GM21447 (cell line): ENCODE data around the gene ADGRB3.
"Not testable (repeated sequence)": the region's sequence is repeated elsewhere in the genome, so short reads cannot be mapped to it uniquely, and the experiment has no call there.

Source experiments
- ATAC-seq: cut with Tn5 transposase; IDR thresholded peaks from one replicate; pipeline ENCODE4 v1.9.1; 2021; ENCODE audit not compliant: unreplicated experiment

The ADGRB3 gene

DNA sequence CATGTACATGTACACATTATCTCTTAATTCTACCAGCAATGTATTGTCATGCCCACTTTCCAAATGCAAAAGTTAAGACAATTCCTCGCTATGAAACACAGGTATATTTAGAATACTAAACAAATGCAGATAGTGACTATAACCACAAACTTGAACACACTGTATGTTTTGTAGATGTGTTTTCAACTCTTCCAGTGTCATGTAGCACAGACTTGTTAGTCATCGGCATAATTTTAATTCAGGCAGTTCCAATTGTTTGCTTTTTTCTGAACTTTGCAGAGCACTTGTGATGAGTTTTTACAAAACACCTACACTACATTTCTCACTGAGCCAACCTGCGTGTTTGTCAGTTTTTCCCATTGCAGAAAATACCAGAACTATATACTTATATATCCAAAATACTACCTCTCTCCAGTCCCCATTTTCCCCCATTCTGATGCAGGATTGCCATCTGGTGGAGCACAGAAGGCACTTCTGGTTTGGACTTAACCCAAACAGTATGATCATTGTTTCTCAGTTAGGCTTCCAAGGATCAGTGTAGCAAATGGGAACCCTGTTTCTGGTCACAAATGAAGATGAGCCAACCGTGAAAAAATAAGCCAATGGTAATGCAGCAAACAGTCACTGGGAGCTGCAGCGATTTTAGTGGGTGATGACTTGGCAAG lies 143.4 kb downstream of the ADGRB3 start:
- no peak for ATAC-seq

DNA sequence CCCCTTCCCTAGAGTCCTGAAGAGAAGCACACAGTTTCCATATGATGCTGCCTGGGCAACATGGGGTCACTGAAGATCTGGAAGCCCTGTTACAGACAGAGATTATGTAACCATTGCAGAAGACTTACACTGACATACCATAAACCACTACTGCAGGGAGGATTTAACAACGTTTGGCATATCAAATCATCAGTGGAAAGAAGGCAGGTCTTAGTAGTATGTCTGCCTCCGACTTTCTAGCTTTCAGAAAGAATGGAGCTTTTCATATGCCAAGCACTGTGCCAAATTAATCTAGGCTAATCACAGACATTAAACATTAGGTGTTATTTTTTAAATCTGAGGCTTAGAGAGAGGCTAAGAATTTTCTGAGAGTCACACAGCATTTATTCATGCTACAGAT lies 144.3 kb downstream of the ADGRB3 start:
- no peak for ATAC-seq

DNA sequence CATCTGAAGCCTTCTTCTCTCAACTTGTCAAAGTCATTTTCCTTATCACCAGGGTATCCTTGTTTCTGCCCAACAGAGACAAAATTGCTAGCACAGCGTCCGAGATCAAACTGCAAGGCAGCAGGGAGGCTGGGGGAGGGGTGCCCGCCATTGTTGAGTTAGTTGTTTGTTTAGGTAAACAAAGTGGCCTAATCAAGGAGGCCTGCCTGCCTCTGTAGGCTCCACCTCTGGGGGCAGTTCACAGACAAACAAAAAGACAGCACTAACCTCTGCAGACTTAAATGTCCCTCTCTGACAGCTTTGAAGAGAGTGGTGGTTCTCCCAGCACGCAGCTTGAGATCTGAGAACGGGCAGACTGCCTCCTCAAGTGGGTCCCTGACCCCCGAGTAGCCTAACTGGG lies 155.0 kb downstream of the ADGRB3 start:
- ATAC-seq, result not testable (repeated sequence)

DNA sequence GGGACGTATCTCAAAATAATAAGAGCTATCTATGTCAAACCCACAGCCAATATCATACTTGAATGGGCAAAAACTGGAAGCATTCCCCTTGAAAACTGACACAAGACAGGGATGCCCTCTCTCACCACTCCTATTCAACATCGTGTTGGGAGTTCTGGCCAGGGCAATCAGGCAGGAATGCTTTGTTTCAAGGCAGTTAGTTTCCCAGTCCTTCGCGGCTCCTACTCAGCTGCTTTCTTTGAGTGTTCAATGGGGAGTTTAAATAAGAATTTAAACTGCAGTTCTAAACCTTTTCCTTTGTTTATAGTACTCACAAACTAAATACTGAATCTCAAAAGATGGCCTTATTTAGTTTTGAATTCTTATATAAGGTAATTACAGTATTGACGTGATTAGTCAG lies 179.9 kb downstream of the ADGRB3 start:
- not testable (repeated sequence) for ATAC-seq

DNA sequence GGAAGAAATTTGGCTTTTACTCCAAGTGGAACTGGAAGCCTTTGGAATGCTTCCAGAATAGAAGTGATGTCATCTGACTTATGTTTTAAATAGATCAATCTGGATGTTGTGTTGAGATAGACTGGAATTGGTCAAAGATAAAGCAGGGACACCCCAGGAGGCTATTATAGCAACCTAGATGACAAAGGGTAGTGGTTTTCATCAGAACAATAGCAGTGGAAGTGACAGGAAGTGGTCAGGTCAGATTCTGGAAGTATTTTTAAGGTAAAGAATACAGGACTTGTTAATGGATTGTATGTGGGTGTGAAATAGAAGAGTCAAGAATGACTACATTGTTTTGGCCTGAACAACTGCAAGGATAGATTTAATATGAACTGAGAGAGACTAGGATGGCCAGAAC lies 191.4 kb downstream of the ADGRB3 start:
- no peak for ATAC-seq

DNA sequence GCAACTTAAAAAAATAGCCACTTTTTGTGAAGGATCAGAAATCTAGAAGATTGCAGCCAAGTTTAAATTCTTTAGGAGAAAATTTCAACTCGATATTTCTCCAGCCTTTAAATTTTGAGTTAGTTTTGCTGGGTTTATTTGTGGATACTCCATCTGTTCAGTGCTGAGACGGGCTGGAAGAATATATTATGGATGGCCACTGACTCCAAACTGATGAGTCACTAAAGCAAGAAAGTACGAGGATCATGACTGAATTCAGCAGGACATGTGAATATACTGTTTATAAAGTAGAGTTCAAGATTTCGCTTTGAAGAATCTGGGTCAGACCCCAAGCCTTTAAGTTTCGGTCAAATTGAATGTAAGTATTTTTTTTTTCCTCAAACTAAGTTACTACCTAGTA lies 199.5 kb downstream of the ADGRB3 start:
- ATAC-seq, result no peak

DNA sequence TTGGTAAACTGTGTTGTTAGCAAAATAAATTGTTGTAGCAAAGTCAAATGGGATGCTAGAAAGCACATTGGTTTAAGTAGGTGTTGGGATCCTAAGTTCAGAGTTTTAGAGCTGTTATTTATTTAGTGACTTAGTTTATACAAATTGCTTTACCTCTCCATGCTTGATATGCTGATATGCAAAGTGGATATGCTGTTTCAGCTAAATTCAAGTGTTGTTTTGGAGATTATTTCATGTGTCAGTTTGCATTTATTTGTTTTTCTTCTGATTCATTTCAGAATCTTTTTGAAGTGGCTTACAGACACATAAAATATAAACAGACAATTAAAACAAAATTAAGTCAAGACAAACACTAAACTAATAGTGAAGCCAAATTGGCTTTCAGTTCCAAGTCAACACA lies 203.5 kb downstream of the ADGRB3 start:
- ATAC-seq, result no peak

DNA sequence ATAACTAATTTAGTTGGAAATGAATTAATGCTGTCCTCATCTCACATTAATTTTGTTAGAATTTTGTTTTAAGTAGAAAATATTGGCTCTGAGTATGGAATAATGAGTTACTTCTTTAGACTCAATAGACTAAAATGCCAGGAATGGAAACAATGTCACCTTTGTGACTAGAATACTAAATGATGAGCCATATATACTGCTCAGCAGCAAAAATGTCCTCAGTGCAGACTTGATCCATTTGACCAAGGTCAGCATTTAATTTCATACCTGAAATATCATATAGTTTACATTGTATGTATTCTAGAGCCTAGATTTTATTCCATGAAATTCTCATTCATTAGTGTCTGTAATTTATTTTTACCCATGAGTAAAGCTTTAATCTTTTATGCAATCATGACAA lies 217.7 kb downstream of the ADGRB3 start:
- no peak for ATAC-seq

DNA sequence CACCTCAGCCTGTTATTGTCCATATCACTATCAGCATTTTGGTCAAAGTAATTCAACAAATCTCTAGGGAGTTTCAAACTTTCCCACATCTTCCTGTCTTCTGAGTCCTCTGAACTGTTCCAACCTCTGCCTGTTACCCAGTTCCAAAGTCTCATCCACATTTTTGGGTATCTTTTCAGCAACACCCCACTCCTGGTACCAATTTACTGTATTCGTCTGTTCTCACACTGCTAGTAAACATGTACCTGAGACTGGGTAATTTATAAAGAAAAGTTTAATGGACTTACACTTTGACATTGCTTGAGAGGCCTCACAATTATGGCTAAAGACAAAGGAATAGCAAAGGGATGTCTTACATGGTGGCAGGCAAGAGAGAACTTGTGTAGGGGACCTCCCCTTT lies 224.2 kb downstream of the ADGRB3 start:
- no peak for ATAC-seq

DNA sequence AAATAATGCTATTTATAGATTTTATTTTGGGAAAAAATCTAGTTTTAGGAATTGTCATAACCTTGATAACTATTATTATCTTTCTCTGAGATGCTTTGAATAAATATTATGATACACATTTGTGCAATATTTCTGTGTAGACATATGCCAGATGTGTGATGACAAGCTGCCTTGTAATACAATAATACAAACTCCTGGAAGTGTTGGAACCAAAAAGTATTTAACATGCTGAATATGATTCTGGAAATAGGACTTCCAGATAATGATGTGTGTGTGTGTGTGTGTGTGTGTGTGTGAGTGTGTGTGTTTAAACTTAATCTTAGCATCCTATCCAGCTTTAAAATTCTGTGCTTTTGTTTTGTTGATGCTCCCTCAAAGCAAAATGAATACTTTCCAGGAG lies 233.6 kb downstream of the ADGRB3 start:
- ATAC-seq, result no peak

DNA sequence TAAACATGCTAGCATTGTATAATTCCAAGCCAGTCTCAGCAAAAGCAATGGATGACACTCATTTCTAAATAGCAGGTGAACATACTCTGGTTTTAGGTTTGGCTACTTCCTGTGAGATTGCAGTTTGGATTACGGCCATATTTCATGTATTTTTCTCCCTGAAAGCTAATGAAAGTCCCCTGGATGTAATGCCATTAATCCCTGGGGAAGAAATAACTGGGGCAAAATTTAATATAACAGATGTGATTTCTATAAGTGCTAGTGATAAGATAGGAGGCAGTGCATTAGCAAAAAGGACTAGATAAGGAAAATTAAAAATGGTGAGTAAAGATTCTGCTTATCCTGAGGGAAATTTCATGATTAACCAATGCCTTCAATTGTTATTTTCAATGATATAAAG lies 238.2 kb downstream of the ADGRB3 start:
- ATAC-seq, result no peak

DNA sequence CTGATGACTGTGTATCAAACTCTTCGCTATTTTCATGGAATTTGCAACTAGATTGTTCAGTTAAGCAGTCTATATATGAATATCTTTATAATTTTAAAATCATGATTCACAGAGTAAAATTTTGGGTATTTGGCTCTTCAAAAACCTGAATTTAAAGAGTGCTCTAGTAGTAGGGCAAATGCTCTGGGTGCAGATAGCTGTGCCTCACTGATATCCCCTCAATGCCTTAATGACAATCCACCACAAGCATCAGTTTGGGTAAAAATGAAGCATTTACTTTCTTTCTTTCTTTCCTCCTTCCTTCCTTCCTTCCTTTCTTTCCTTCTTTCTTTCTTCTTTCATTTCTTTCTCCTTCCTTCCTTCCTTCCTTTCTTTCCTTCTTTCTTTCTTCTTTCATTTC lies 239.7 kb downstream of the ADGRB3 start:
- no peak for ATAC-seq

DNA sequence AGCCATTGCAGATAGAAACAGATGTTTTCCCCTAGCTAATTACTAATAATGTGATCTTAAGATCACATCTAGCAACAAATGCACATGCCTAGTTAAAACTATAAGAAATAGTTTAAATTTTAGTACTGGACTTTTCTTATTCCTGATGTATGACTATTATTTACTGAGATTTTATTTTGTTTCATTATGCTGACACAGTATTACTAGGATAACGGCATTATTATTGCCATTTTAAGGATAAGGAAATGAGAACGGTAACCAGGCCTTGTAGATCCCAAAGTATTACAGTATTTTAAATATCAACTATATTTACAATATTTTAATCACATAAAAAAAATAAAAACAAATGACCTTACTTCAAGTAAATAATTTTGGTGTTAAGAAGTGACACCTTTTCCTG lies 240.3 kb downstream of the ADGRB3 start:
- ATAC-seq, result no peak

DNA sequence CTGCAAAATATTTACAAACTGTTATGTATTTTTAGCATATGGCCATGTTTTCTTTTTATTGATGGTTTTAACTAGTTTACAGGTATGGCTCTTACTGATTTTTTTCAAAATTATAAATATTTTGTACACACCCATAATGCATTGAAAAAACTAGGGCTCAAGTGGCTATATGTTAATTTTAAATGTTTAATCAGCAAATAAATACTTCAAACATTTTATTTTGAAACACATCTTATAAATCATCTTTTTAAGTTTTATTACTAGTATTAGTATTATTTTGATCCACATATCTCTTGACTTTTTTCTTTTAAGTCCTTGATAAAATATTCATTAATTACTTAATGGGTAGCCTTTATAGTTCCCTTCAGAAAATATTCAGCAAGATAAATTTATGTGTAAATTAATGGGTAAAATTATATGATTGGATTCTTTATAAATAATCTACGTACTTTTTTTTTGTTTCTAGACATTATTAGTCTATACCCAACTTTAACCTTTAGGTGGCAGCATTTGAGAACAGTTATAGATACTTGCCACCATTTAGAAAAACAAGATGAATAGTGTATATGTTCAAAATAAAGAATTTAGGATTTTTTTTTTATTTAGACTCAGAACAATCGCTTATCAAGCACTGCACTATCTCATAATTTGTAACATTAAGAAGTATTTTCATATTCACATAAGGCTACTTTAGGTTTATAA lies 241.9 kb downstream of the ADGRB3 start:
- no peak for ATAC-seq

DNA sequence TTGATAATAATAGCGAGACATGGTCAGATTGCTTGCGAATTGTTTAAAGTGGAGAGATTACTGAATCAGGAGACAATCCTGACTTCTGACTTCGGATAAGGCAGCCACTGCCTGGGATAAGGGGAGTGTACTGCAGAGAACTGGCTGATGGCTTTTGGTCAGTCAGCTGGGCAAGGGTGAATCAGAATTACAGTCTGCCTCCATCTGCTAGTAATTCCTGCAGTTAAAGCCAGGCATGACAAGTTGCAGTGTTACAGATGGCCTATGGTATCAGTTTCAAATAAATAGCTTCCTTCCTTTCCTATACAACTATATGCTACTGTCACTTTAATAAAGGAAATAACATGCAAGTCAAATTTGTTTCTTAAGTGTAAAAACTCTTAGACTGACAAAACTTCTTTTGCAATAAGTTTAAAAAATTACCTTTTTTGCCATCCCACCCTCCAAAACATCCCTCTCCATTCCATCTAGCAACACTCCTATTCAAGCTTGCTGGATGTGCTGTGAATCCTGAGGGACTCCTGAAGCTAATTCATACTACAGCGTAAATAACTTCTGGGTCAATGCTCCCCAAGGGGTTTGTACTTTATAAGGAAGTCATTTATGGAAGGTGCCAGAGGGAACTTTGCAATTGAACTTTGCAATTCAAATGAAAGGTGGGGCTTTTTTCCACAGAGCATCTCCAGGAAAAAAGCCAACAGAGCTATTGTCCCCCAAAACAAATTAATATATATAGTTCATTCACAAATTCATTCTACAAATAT lies 245.2 kb downstream of the ADGRB3 start:
- ATAC-seq, result no peak

DNA sequence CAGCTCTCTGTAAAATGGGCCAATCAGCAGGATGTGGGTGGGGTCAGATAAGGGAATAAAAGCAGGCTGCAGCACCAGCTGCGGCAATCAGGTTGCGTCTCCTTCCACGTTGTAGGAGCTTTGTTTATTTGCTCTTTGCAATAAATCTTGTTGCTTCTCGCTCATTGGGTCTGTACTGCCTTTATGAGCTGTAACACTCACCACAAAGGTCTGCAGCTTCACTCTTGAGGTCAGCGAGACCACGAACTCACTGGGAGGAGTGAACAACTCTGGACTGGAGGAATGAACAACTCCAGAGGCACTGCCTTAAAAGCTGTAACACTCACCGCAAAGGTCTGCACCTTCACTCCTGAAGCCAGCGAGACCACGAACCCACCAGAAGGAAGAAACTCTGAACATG lies 248.2 kb downstream of the ADGRB3 start:
- not testable (repeated sequence) for ATAC-seq

DNA sequence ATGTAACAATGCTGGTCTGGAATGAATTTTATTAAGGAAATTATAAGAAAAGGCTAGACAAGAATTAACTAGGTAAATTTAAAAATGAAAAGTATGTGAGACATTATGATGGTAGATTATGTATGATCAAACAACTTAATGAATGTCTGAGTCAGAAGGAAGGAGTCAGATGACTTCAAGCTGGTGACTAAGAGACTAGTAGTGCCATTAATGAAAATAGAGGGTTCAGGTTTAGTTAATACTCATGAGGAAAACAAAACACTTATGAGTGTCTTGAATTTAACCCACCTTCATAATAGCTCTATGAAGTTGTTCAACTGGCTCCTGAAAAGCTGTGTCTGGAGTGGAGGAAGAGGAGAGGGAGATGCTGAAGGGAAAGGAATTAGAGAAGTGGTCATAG lies 256.3 kb downstream of the ADGRB3 start:
- no peak for ATAC-seq

DNA sequence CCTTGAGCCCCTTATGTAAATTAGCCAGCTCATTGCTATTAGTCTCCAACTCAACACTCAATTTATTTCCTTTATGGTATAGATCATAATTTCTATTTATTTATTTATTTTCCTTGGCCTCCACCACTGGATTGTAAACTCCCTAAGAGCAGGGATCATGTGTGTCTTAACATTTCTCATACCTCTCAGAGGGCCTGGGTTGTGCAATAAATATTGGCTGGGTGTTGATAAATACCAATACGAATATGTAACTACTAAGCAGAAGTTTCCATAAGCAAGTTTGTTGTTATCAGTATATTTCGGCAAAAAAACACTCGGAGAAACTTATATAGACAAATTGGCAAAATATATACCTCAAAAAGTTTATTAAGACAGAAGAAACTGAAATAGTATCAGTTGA lies 257.4 kb downstream of the ADGRB3 start:
- no peak for ATAC-seq

DNA sequence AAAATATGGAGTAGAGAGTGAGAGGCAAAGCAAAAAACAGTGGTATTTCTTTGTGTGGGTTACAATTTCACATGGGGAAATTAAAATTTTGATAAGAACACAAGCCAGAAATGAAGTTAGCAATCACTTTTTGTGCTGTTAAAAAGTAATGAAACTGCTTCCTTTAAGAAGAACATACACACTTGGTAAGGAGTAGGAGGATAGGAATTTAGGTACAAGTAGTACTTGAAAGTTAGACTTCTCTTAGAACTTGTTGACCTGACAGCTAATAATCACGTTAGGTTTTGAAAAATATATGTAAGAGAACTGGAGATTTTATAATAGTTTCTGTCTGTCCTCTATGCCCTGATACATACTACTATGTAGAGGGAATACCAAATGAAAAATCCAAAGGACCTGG lies 260.8 kb downstream of the ADGRB3 start:
- ATAC-seq, result no peak

DNA sequence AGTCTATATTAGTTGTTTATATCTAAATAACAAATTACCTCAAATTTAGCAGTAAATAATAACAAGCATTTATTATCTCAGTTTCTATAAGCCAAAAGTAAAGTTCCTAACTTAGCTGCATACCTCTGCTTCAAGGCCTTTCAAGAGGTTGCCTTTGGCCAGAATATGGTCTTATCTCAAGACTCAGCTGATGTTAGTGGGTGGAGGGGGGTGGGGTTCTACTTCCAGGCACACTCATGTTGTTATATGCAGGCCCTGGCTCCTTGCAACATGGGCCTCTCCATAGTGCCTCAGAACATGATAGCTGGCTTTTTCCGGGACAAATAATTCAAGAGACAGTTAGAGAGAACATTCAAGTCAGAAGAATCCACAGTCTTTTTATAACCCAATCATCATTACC lies 266.0 kb downstream of the ADGRB3 start:
- ATAC-seq, result no peak

DNA sequence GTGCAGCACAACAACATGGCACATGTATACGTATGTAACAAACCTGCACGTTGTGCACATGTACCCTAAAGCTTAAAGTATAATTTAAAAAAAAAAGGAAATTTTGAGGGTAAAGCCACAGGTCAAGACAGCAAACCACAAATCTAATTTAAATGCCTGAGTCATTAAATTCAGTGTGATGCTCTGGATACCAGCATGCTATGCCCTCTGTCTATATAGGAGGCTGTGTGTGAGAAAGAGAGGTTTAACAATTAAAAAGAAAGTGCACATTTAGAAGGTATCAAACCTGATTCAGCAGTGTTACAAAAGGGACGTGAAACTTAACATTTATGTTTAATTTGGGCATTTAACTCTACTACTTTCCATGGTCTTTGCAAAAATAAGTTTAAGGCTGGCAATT lies 276.3 kb downstream of the ADGRB3 start:
- no peak for ATAC-seq

DNA sequence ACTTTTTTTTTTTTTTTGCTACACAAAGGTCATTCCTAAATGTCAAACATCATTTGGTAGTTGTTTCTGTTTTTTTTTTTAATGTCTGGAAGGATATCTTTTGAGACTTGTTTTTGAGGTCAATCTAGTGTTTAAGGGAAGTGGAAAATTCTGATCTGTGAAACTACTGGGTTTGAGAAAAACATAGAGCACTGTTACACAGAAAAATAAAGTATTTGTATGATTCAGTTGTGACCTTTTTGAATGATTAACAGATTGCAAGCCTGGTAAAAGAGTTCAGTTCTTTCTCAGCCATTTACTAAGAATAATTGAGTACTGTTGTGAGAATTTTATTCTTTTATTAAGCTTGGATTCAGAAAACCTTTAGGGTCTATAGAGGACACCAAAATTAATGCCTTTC lies 276.7 kb downstream of the ADGRB3 start:
- ATAC-seq, result no peak
